CD14-positive monocyte (primary cell): Measurements from ENCODE around the gene FOXO3. TPM values are rescaled to one million over a fixed set of nuclear protein-coding genes. Genes with fewer than 3 reads are reported as not detected.

Experiments used
- DNase-seq, 3 donors: peaks; one replicate each; pipeline ENCODE4 v3.0.0-alpha.2; 2011 to 2022
- H2AFZ ChIP-seq: 2 replicates; pipeline ENCODE4 v1.6.0; 2012; ENCODE audit warnings: mild to moderate bottlenecking, low read depth, low read length, inconsistent platforms; ENCODE audit not compliant: insufficient read depth, poor library complexity, severe bottlenecking
- H3K27ac ChIP-seq, 2 donors: 1 replicate in 1 of 2; 2 replicates in 1 of 2; pipeline ENCODE4 v1.5.1; 2012 to 2013; ENCODE audit warnings: low read length in 2 of 2, control low read depth in 1 of 2, inconsistent platforms in 1 of 2, low read depth in 1 of 2, mild to moderate bottlenecking in 1 of 2
- H3K27me3 ChIP-seq, 2 donors: one replicate each; pipeline versions ENCODE4 v1.6.0 to v1.6.1; 2011 to 2013; ENCODE audit warnings: low read length in 2 of 2; ENCODE audit not compliant: control insufficient read depth in 2 of 2, insufficient read depth in 2 of 2
- H3K36me3 ChIP-seq, 2 donors: replicated peaks in 1 of 2; 1 replicate in 1 of 2; 2 replicates in 1 of 2; pipeline versions ENCODE4 v1.5.1 to v1.6.1; 2012 to 2013; ENCODE audit warnings: low read length in 2 of 2, control low read depth in 1 of 2, inconsistent platforms in 1 of 2, mild to moderate bottlenecking in 1 of 2; ENCODE audit not compliant: insufficient read depth in 2 of 2, control insufficient read depth in 1 of 2
- H3K4me1 ChIP-seq, 2 donors: 1 replicate in 1 of 2; 2 replicates in 1 of 2; pipeline versions ENCODE4 v1.5.1 to v1.6.1; 2012 to 2013; ENCODE audit warnings: low read length in 2 of 2, control low read depth in 1 of 2, inconsistent platforms in 1 of 2, mild to moderate bottlenecking in 1 of 2, moderate library complexity in 1 of 2; ENCODE audit not compliant: insufficient read depth in 2 of 2, control insufficient read depth in 1 of 2
- H3K4me2 ChIP-seq: replicated peaks from 2 replicates; pipeline ENCODE3; 2012; ENCODE audit warnings: low read length, moderate library complexity, mild to moderate bottlenecking; ENCODE audit not compliant: poor library complexity, severe bottlenecking; ENCODE audit errors: extremely low read depth
- H3K4me3 ChIP-seq, 3 experiments: fragments of 200-600 bp in 1 of 3; sonication (generic) in 1 of 3; replicated peaks in 1 of 3; 1 replicate in 2 of 3; 2 replicates in 1 of 3; pipeline ENCODE4 v1.5.1; 2011 to 2013; ENCODE audit warnings: low read length in 3 of 3, mild to moderate bottlenecking in 3 of 3, control low read depth in 2 of 3, low read depth in 2 of 3, inconsistent platforms in 1 of 3, moderate library complexity in 1 of 3
- H3K79me2 ChIP-seq: 2 replicates; pipeline ENCODE4 v1.6.0; 2012; ENCODE audit warnings: mild to moderate bottlenecking, control low read depth, inconsistent platforms, low read length, moderate library complexity; ENCODE audit not compliant: insufficient read depth
- H3K9ac ChIP-seq: 2 replicates; pipeline ENCODE4 v1.6.0; 2017; ENCODE audit warnings: low read length, mild to moderate bottlenecking; ENCODE audit not compliant: insufficient read depth, poor library complexity, severe bottlenecking
- H3K9me3 ChIP-seq, 2 donors: replicated peaks in 1 of 2; 1 replicate in 1 of 2; 2 replicates in 1 of 2; pipeline versions ENCODE4 v1.5.1 to v1.6.1; 2012 to 2013; ENCODE audit warnings: low read length in 2 of 2, control low read depth in 1 of 2; ENCODE audit not compliant: control insufficient read depth in 1 of 2, insufficient read depth in 1 of 2
- H4K20me1 ChIP-seq: 2 replicates; pipeline ENCODE4 v1.6.0; 2012; ENCODE audit warnings: mild to moderate bottlenecking, low read length, control low read depth, moderate library complexity; ENCODE audit not compliant: insufficient read depth
- H3K27ac Mint-ChIP-seq, 7 donors: one replicate each; pipeline ENCODE4 v1.8.0; 2020; ENCODE audit warnings: mild to moderate bottlenecking in 7 of 7, mixed read lengths in 7 of 7, moderate library complexity in 6 of 7, inconsistent platforms in 2 of 7
- H3K27me3 Mint-ChIP-seq, 3 donors: one replicate each; pipeline ENCODE4 v1.8.0; 2021 to 2022; ENCODE audit warnings: low read depth in 3 of 3, mild to moderate bottlenecking in 3 of 3, mixed read lengths in 3 of 3, moderate library complexity in 3 of 3, inconsistent platforms in 1 of 3
- H3K36me3 Mint-ChIP-seq, 2 donors: one replicate each; pipeline ENCODE4 v1.8.0; 2020; ENCODE audit warnings: mixed read lengths in 2 of 2, inconsistent platforms in 1 of 2, mild to moderate bottlenecking in 1 of 2
- H3K4me1 Mint-ChIP-seq: one replicate; pipeline ENCODE4 v1.8.0; 2020; ENCODE audit warnings: mild to moderate bottlenecking, mixed read lengths
- H3K4me3 Mint-ChIP-seq, 2 donors: one replicate each; pipeline ENCODE4 v1.8.0; 2020; ENCODE audit warnings: mild to moderate bottlenecking in 2 of 2, mixed read lengths in 2 of 2, moderate library complexity in 1 of 2
- H3K9me3 Mint-ChIP-seq, 7 donors: one replicate each; pipeline ENCODE4 v1.8.0; 2020 to 2022; ENCODE audit warnings: mixed read lengths in 7 of 7, mild to moderate bottlenecking in 6 of 7, moderate library complexity in 6 of 7, inconsistent platforms in 2 of 7
- WGBS: methylation state at CpG from one replicate; pipeline ENCODE4 v1.1.5; 2013; ENCODE audit warnings: missing lambda C conversion rate; ENCODE audit not compliant: insufficient coverage; 5-methylcytosine and 5-hydroxymethylcytosine counted together
- intact Hi-C, 2 donors: fragments of 100-400 bp; cut with micrococcal nuclease; formaldehyde crosslinking; loops; one replicate each; pipeline versions ENCODE4 v1.15.0 to v1.15.1; 2023
- polyA plus RNA-seq, 3 donors: library from polyadenylated mRNA; depleted of rRNA in 1 of 3; unstranded in 2 of 3; stranded (reverse) in 1 of 3; fragments of 300-500 nt in 2 of 3; fragments of >200 nt in 1 of 3; fragmentation: Illumina TruSeq in 2 of 3; gene quantifications; 1 replicate in 2 of 3; 2 replicates in 1 of 3; pipeline ENCODE4 v1.2.3, GENCODE V29; 2012 to 2021
- TF ChIP-seq, protein P1 (sequence below): fragments of 200-600 bp; IDR thresholded peaks from one replicate; pipeline ENCODE4 v1.8.0; 2022; ENCODE audit warnings: antibody characterized with exemption, mild to moderate bottlenecking

FOXO3 gene
- polyA plus RNA-seq, 3 donors: 15.4 to 23.2 (median 17.5) TPM

DNA sequence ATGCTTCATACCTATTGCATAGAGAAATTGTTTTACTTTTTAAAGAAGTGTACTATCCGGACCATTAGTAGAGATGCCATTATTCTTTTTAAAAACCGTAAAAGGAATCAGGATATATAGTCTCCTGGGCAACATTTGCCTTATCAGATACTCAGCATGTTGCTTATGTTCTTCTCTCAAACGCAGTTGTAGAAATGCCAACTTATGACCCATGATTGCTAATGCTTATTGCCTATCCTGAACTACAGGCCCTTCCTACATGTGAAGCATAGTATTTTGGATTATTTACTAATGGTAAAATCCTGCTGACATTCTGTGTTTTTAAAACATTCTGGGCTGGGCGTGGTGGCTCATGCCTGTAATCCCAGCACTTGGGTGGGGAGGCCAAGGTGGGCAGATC is 99.5 kb downstream of the FOXO3 start:
- Histone ChIP-seq H4K20me1 (peaks cover 96% of the 10 kb centered on the region), H3K9ac (no peak overlapping the region), H3K4me1 (no peaks in the 10 kb centered on the region), H3K4me3 (no peak overlapping the region), H3K27ac (no peak overlapping the region), H2AFZ (no peak overlapping the region), H3K9me3 (no peaks in the 10 kb centered on the region), H3K79me2 (peaks cover 73% of the 10 kb centered on the region), H3K36me3 (peaks cover 11 to 22% of the 10 kb centered on the region in 2 donors), H3K27me3 (no peaks in the 10 kb centered on the region), H3K4me2 (no peak overlapping the region)
- intact Hi-C loops: no loop called here
- WGBS: 100% methylated on average over 1 of the region's 4 CpGs
- Mint-ChIP-seq H3K4me3 (no peak overlapping the region), H3K4me1 (peaks cover 2% of the 10 kb centered on the region), H3K27me3 (no peaks in the 10 kb centered on the region), H3K36me3 (peaks cover 25 to 38% of the 10 kb centered on the region in 2 donors), H3K27ac (no peak overlapping the region), H3K9me3 (peaks cover 0 to 1% (median 0%) of the 10 kb centered on the region in 7 donors)
- TF ChIP-seq, protein P1, sequence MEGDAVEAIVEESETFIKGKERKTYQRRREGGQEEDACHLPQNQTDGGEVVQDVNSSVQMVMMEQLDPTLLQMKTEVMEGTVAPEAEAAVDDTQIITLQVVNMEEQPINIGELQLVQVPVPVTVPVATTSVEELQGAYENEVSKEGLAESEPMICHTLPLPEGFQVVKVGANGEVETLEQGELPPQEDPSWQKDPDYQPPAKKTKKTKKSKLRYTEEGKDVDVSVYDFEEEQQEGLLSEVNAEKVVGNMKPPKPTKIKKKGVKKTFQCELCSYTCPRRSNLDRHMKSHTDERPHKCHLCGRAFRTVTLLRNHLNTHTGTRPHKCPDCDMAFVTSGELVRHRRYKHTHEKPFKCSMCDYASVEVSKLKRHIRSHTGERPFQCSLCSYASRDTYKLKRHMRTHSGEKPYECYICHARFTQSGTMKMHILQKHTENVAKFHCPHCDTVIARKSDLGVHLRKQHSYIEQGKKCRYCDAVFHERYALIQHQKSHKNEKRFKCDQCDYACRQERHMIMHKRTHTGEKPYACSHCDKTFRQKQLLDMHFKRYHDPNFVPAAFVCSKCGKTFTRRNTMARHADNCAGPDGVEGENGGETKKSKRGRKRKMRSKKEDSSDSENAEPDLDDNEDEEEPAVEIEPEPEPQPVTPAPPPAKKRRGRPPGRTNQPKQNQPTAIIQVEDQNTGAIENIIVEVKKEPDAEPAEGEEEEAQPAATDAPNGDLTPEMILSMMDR: no peak
- no peak for DNase-seq

DNA sequence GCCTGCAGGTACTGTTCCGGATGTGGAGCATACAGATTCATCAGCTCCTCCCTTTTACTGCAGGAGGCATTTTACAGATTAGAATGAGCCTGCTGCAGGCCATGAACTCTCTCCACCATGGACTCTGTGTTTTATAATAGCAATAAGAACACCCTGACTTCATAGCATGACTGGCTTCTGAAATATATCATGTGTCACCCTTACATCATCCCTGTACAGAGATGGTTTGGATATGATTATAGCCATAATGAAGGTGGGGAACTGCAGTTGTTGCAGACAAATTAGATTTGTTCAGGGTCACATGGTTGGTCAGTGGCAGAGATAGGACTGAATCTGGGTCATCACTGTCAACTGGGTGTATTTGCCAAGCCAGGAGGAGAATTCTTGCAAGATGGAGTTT is 100.7 kb downstream of the FOXO3 start:
- TF ChIP-seq, protein P1: no peak
- Histone ChIP-seq H3K4me1 (no peaks in the 10 kb centered on the region), H2AFZ (no peak overlapping the region), H4K20me1 (peaks cover 96% of the 10 kb centered on the region), H3K9me3 (no peaks in the 10 kb centered on the region), H3K27me3 (no peaks in the 10 kb centered on the region), H3K9ac (no peak overlapping the region), H3K36me3 (peaks cover 13 to 32% of the 10 kb centered on the region in 2 donors), H3K27ac (no peak overlapping the region), H3K4me2 (no peak overlapping the region), H3K79me2 (peaks cover 67% of the 10 kb centered on the region), H3K4me3 (no peak overlapping the region)
- H3K36me3 Mint-ChIP-seq: peaks cover 29 to 43% of the 10 kb centered on the region in 2 donors
- no peaks in the 10 kb centered on the region for H3K27me3 Mint-ChIP-seq
- WGBS: 100% methylated on average over 1 of the region's 1 CpG
- no peak overlapping the region for H3K27ac Mint-ChIP-seq
- peak in 1 of 3 donors; percentile 31 for DNase-seq
- intact Hi-C loops: no loop called here
- H3K9me3 Mint-ChIP-seq: peaks cover 0 to 1% (median 0%) of the 10 kb centered on the region in 7 donors
- peaks cover 2% of the 10 kb centered on the region for H3K4me1 Mint-ChIP-seq
- H3K4me3 Mint-ChIP-seq: no peak overlapping the region
